Measurements from ENCODE around the gene EGR2.
"Not testable (repeated sequence)": the region's sequence is repeated elsewhere in the genome, so short reads cannot be mapped to it uniquely, and the experiment has no call there.

EGR2 gene

GRCh38 chr10:62792261-62792660 is 23.9 kb downstream of the EGR2 start:
- no peak for DNase-seq (ENCODE audit: low read depth)

- DNase-seq (ENCODE audit: low read depth), result no peak
Observed at GRCh38 chr10:62790571-62790970, 25.6 kb downstream of the EGR2 start.

- no peak for DNase-seq (ENCODE audit: low read depth)
Observed at GRCh38 chr10:62790019-62790555, 26.1 kb downstream of the EGR2 start.

- DNase-seq (ENCODE audit: low read depth), result no peak
Observed at GRCh38 chr10:62788861-62789467, 27.2 kb downstream of the EGR2 start.

GRCh38 chr10:62788285-62788684 is 27.9 kb downstream of the EGR2 start:
- DNase-seq (ENCODE audit: low read depth), result not testable (repeated sequence)

DNA sequence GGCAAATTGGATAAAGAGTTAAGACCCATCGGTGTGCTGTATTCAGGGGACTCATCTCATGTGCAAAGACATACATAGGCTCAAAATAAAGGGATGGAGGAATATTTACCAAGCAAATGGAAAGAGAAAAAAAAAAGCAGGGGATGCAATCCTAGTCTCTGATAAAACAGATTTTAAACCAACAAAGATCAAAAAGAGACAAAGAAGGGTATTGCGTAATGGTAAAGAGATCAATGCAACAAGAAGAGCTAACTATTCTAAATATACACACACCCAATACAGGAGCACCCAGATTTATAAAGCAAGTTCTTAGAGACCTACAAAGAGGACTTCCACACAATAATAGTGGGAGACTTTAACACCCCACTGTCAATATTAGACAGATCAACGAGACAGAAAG is 31.6 kb downstream of the EGR2 start:
- not testable (repeated sequence) for DNase-seq (ENCODE audit: low read depth)

DNA sequence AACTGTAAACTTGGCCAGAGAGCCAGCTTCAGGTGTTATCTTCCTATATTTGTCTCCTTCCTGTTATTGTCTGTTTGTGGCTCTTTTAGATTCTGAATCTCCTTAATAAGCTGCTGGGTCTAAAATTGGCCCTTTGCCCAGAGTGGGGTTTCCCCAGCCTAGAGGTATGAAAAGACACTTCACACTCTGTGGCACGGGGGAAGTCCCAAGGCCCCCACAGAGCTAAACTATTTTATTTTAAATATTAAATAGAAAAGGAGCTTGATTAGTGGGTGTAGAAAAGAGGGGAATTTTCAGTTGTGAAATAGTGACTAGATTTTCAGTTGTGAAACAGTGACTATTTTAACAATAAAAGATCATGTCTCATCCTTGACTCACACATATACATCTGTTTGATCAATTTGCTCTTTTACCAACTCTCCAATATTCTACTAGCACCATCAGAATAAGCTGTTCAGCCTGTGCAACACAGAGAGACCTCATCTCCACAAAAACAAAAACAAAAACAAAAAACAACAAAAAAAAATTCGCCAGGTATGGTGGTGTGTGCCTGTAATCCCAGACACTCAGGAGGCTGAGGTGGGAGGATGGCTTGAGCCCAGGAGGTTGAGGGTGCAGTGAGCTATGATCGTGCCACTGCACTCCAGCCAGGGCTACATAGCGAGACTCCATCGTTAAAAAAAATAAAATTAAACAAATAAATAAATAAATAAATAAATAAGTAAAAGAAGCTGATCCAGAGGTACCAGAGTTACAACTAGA is 36.5 kb downstream of the EGR2 start:
- no peak for DNase-seq (ENCODE audit: low read depth)

- DNase-seq (ENCODE audit: low read depth), result no peak
Observed at GRCh38 chr10:62778125-62778524, 38.0 kb downstream of the EGR2 start.

- no peak for DNase-seq (ENCODE audit: low read depth)
Observed at GRCh38 chr10:62772186-62772974, 43.8 kb downstream of the EGR2 start.

- no peak for DNase-seq (ENCODE audit: low read depth)
Observed at GRCh38 chr10:62769574-62770242, 46.5 kb downstream of the EGR2 start.

- no peak for DNase-seq (ENCODE audit: low read depth)
Observed at GRCh38 chr10:62766386-62766785, 49.8 kb downstream of the EGR2 start.

DNA sequence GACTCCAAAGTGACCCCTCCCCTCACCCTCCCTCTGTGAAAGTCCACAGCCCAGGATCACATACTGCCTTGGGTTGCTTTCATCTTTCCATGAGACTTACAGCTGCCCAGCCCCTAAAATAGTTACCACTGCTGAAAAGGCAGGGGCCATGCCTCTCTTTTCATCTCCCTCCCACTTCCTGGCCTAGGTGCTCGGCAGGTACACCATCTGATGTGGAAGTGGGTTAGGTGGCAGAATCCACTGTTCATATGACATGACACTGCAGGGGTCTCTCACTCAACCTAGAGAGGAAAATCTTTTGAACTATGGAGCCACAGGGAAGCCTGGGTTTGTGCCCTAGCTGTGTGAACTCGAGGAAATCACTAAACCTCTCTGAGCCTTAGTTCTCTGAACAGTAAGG is 50.4 kb downstream of the EGR2 start:
- no peak for DNase-seq (ENCODE audit: low read depth)

DNA sequence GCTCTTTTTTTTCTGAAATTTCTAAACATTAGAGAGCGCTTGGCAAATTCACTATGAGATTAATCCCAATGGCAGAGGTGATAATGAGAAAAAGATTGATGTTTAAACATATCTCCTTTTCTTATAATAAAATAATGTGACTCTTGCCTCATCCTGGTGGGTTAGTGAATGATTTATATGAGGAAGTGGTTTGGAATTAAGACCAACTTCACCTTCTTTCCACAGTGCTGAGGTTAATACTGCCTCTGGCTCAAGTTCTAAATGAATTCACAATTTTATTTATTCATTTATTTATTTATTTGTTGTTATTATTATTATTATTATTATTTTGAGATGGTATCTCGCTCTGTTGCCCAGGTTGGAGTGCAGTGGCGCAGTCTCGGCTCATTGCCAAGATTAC is 52.2 kb downstream of the EGR2 start:
- DNase-seq (ENCODE audit: low read depth), result no peak

DNA sequence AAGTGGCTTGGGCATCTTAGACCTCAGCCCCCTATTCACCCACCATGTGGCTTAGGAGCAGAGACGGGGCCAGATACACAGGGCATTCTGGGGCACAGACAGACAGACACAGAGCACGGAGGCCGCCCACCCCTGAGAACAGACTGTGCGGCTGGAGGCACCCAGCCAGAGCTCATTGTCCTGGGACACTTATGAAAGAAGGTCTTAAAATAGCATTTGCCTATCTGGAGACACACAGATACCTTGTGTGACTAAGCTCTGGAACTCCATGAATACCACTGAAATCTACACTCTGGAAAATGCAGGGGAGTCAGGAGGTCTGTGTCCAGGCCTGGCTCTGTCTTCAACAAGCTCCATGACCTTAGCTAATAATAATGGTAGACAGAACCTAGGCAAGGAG is 53.0 kb downstream of the EGR2 start:
- no peak for DNase-seq (ENCODE audit: low read depth)

All from HS-27A (cell line).